PC-3 (cell line): ENCODE results near the gene BCL2L12.

ENCODE experiments used
- EZH2 ChIP-seq: fragments of 300-600 bp; sonication (generic); IDR thresholded peaks from one replicate; pipeline ENCODE4 v1.6.1; 2017; ENCODE audit warnings: antibody characterized with exemption, mild to moderate bottlenecking, low read length; ENCODE audit not compliant: unreplicated experiment
- TF ChIP-seq, protein P1 (sequence below): fragments of 300-600 bp; sonication (generic); conservative IDR thresholded peaks from 2 replicates; pipeline ENCODE4 v1.5.1; 2017; ENCODE audit warnings: antibody characterized with exemption, low read depth, mild to moderate bottlenecking, low read length

DNA sequence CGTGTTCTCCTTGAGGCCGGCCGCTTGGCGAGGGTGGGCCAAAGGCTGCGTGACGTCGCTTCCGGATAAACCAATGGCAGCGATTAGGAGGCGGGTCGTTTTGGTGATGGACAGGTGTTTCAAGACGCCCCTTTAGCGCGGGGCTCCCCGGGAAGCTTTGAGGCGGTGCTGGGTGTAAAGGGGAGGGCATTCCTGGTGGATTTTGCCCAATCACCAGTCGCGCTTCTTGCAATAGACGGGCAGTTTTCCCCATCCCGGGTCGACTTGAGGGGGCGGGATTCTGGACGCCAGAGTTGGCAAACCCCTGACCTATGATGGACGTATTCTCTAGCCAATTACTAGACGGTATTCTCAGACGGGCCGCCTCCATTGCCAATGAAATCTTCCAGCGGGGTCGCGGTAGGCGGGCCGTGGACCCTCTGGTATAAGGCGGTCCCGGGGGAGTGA is 11.1 kb downstream of the BCL2L12 start:
- TF ChIP-seq EZH2 = no peak
- TF ChIP-seq, protein P1, sequence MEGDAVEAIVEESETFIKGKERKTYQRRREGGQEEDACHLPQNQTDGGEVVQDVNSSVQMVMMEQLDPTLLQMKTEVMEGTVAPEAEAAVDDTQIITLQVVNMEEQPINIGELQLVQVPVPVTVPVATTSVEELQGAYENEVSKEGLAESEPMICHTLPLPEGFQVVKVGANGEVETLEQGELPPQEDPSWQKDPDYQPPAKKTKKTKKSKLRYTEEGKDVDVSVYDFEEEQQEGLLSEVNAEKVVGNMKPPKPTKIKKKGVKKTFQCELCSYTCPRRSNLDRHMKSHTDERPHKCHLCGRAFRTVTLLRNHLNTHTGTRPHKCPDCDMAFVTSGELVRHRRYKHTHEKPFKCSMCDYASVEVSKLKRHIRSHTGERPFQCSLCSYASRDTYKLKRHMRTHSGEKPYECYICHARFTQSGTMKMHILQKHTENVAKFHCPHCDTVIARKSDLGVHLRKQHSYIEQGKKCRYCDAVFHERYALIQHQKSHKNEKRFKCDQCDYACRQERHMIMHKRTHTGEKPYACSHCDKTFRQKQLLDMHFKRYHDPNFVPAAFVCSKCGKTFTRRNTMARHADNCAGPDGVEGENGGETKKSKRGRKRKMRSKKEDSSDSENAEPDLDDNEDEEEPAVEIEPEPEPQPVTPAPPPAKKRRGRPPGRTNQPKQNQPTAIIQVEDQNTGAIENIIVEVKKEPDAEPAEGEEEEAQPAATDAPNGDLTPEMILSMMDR = no peak
